Epidermal melanocyte (primary cell): Measurements from ENCODE around the gene TMEM50B.
"Not testable (repeated sequence)": the region's sequence is repeated elsewhere in the genome, so short reads cannot be mapped to it uniquely, and the experiment has no call there.

ENCODE experiments used
- DNase-seq: peaks from one replicate; pipeline ENCODE4 v3.0.0; 2011; ENCODE audit warnings: low spot score; ENCODE audit not compliant: insufficient read length

Gene TMEM50B

GRCh38 chr21:33479679-33480480 lies at the start of gene TMEM50B:
TSS of gene TMEM50B (minus strand) at chr21:33479974. CDS start at chr21:33468885, 11,089 bp downstream.
- DNase-seq, result peak; percentile 91

DNA sequence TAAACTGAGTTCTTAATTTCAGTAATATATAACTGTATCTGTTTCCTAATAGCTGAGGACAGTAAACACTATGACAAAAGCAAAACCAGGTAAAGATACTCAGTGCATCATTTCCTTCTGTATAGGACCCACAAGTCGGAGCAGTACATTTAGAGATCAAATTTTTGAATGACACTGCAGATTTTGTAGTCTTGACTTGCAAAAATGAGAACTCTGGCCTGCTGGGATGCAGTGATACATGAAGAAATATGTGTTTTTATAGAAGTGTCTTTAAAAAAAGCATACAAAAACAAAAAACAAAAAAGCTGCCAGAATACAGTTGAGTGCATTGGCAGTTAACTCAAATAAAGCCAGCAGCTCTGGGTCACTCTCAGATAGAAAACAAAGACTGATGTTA lies 43.2 kb upstream of the TMEM50B start:
- DNase-seq, result no peak

- DNase-seq, result no peak
Measured at GRCh38 chr21:33522297-33522952, 42.7 kb upstream of the TMEM50B start.

GRCh38 chr21:33518899-33519298 lies 39.1 kb upstream of the TMEM50B start:
- no peak for DNase-seq

- DNase-seq, result no peak
Measured at GRCh38 chr21:33514229-33514628, 34.5 kb upstream of the TMEM50B start.

- DNase-seq, result no peak
Measured at GRCh38 chr21:33512481-33512880, 32.7 kb upstream of the TMEM50B start.

DNA sequence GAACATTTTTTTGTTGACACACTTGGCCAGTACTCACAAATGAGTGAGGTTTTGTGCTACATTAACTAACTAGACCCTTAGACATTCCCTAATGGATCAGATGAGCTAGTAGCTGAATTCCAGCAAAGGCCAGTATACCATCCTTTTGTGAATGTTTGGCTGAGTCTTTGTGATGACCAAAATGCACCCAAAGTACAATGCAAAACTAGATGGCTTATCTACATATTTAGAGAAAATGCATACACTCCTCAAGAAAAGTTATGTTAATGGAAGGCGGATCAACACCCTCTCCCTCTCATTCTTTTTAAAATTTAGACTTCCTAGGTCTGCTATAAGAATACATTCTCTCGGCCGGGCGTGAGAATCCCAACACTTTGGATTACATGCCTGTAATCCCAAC lies 31.9 kb upstream of the TMEM50B start:
- DNase-seq, result no peak

GRCh38 chr21:33510826-33511225 lies 31.1 kb upstream of the TMEM50B start:
- DNase-seq, result no peak

- DNase-seq, result not testable (repeated sequence)
Measured at GRCh38 chr21:33507003-33507402, 27.2 kb upstream of the TMEM50B start.

GRCh38 chr21:33505833-33506232 lies 26.1 kb upstream of the TMEM50B start:
- DNase-seq, result no peak

DNA sequence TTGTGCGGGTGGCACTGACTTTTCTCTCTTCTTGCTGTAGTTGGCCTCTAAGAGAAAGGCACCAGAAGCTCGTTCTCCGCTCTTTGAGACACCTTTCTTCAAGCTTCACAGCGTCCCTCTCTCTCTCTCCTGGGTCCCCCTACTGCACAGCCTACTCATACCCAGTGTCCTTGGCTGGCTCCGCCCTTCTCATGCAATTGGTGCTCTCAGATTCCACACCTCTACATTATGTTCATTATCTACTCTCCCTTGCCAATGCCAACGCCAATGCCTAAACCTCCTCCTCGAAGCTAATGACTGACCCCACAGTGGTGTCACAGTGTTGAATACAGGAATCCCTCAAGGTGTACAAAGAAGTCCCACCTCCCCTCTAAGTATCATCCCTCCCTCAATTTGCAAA lies 16.6 kb upstream of the TMEM50B start:
- DNase-seq, result no peak

GRCh38 chr21:33495743-33496142 lies 16.0 kb upstream of the TMEM50B start:
- DNase-seq, result no peak

GRCh38 chr21:33493756-33494155 lies 14.0 kb upstream of the TMEM50B start:
- DNase-seq, result no peak

DNA sequence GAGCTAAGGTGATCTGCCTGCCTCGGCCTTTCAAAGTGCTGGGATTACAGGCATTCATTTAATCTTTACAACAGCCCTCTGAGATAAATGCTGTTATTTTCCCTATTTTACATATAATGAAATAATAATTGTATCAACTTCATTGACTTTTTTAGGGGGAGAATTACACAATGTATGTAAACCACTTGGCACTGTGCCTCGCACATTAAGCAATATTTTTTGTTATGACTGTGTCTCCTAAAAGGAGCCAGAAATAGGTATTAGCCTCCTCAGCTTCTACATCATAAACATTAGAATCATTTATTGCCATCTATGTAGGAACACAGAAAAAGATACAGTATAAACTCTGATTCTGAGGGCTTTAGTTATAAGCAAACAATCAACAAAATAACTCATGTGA lies 12.8 kb upstream of the TMEM50B start:
- DNase-seq, result no peak

- DNase-seq, result peak; percentile 85
Measured at GRCh38 chr21:33491373-33492102, 11.8 kb upstream of the TMEM50B start, which contains the start of gene DNAJC28. TSS of gene DNAJC28 (minus strand) at chr21:33491716. CDS start at chr21:33489393, 2,323 bp downstream.

DNA sequence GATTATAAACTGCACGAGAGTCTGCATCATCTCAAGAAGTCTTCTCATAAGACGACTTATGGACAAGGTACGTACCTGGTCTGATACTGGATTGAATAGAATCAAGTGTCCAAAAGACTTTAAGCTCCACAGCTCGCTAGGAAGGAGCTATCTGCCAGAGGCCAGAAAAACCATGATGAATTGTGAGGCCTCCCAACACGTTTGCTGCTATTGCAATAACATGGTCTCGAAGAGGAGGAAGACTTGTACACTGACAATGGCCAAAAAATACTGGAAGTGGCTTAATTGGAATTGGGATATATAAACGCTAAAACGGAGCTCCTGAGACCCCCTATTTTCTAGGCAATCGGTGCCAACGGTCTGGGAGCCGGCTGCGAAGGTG lies 11.2 kb upstream of the TMEM50B start:
- DNase-seq, result no peak

DNA sequence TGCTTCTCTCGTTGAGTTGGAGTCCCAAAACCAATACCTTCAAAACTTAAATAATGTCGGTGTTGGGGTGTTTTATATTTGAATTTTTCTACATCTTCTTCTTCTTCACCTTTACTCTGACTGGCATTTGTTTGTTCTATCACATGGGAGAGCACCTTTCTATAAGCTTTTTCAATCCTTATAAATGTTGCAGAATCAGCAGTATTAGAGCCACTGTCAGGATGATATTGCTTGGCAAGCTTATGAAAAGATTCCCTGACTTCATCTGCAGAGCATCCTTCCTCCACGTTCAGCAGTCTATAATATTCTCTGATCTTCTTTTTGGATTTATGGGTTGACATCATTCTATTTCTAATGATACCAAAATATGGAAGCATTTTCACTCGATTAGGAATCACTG lies 9.2 kb upstream of the TMEM50B start:
- no peak for DNase-seq

GRCh38 chr21:33487996-33488395 lies 8.2 kb upstream of the TMEM50B start:
- no peak for DNase-seq

DNA sequence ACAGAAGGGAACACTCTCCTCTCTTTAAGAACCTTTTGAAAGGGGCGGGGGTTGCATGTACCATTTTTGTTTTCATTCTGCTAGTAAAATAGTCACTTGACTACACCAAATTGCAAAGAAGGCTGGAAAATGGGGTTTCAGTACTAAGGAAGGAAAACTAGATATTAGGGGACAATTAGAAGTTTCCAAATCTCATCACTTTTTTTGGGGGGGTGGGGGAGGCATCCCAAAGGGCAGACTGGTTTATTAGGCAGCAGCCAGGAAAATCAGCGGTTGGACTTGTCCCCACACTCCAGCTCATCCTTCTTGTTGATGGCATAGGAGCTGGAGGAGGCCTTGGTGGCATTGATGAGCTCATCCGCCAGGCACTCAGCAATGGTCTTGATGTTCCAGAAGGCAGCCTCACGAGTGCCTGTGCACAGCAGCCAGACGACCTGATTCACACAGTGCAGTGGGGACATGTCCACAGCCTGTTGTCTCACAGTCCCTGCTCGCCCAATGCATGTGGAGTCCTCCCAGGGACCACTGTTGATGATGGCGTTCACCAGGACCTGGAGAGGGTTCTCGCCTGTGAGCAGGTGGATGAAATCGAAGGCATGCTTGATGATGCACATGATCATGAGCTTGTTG lies 1.7 kb upstream of the TMEM50B start:
- no peak for DNase-seq

GRCh38 chr21:33480481-33481103 lies 818 bp upstream of the TMEM50B start:
- no peak for DNase-seq
